GM12892 (cell line): Measurements from ENCODE around the gene ACOT12.

Source experiments
- POLR2A ChIP-seq: IDR thresholded peaks from 2 replicates; pipeline ENCODE4 v1.6.1; 2011; ENCODE audit warnings: low read depth, low read length, control low read depth
- POLR2AphosphoS5 ChIP-seq: IDR thresholded peaks from 2 replicates; pipeline ENCODE4 v1.6.1; 2011; ENCODE audit warnings: low read depth, low read length, control low read depth
- TAF1 ChIP-seq: IDR thresholded peaks from 2 replicates; pipeline ENCODE4 v1.6.1; 2011; ENCODE audit warnings: low read depth, mild to moderate bottlenecking, control low read depth, low read length, borderline replicate concordance

GRCh38 chr5:81405126-81405891 is 11.4 kb upstream of the ACOT12 start:
- TF ChIP-seq POLR2A (no peak), TAF1 (no peak), POLR2AphosphoS5 (no peak)
